Prostate gland (tissue), 2 donors: ENCODE results near the gene PHKB.

Experiments used
- POLR2A ChIP-seq: fragments of 450-650 bp; IDR thresholded peaks from one replicate; pipeline ENCODE4 v1.6.1; 2016; ENCODE audit warnings: antibody characterized with exemption, mild to moderate bottlenecking
- TF ChIP-seq, protein P1 (sequence below), 4 experiments: fragments of 200-600 bp in 2 of 4; fragments of 450-650 bp in 2 of 4; sonication (generic) in 2 of 4; IDR thresholded peaks; 1 replicate in 3 of 4; 2 replicates in 1 of 4; pipeline ENCODE4 v1.5.1; 2016 to 2019; ENCODE audit warnings: antibody characterized with exemption in 4 of 4, mild to moderate bottlenecking in 2 of 4, moderate library complexity in 2 of 4

DNA sequence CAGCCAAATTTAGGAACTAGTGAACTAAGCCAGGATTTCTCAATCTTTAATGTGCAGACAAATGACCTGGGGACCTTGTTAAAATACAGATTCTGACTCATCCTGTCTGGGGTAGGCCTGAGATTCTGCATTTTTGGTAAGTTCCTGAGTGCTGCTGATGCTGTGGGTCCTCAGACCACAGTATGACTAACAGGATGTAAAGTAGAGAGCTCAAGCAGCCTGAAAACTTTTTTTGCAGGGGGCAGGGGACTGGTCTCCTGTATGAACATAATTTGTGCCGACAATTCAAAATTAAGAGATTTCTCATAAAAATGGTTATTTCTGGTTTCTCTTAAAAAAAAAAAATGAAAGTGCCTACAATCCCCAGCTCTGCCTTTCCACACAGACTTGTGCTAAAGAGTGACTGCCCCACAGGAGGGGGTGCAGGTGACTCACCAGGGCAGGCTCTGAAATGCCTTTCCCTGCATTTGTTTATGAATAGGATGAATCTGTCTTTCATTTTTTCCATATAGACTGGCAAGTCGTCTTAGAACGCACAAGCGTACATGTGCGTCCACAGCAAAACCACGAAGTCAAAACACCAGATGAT, 271.5 kb downstream of the PHKB start:
- no peak for TF ChIP-seq POLR2A
- TF ChIP-seq, protein P1, sequence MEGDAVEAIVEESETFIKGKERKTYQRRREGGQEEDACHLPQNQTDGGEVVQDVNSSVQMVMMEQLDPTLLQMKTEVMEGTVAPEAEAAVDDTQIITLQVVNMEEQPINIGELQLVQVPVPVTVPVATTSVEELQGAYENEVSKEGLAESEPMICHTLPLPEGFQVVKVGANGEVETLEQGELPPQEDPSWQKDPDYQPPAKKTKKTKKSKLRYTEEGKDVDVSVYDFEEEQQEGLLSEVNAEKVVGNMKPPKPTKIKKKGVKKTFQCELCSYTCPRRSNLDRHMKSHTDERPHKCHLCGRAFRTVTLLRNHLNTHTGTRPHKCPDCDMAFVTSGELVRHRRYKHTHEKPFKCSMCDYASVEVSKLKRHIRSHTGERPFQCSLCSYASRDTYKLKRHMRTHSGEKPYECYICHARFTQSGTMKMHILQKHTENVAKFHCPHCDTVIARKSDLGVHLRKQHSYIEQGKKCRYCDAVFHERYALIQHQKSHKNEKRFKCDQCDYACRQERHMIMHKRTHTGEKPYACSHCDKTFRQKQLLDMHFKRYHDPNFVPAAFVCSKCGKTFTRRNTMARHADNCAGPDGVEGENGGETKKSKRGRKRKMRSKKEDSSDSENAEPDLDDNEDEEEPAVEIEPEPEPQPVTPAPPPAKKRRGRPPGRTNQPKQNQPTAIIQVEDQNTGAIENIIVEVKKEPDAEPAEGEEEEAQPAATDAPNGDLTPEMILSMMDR (IDR thresholded peaks at IDR 0.05): no peak
